Adrenal gland (tissue), 5 donors: ENCODE results near the gene HHIPL1.

ENCODE experiments used
- POLR2A ChIP-seq, 2 donors: fragments of 450-650 bp; IDR thresholded peaks; one replicate each; pipeline ENCODE4 v1.6.1; 2017; ENCODE audit warnings: antibody characterized with exemption in 2 of 2, mild to moderate bottlenecking in 2 of 2, moderate library complexity in 1 of 2
- TF ChIP-seq, protein P1 (sequence below), 6 experiments: fragments of 450-650 bp in 4 of 6; fragments of 200-600 bp in 2 of 6; sonication (generic) in 1 of 6; IDR thresholded peaks; 1 replicate in 5 of 6; 2 replicates in 1 of 6; pipeline versions ENCODE4 v1.5.1 to v1.8.0; 2016 to 2021; ENCODE audit warnings: antibody characterized with exemption in 6 of 6, mild to moderate bottlenecking in 2 of 6, moderate library complexity in 1 of 6
- donor health status: DM: no; HTN: no; CAD: no.

DNA sequence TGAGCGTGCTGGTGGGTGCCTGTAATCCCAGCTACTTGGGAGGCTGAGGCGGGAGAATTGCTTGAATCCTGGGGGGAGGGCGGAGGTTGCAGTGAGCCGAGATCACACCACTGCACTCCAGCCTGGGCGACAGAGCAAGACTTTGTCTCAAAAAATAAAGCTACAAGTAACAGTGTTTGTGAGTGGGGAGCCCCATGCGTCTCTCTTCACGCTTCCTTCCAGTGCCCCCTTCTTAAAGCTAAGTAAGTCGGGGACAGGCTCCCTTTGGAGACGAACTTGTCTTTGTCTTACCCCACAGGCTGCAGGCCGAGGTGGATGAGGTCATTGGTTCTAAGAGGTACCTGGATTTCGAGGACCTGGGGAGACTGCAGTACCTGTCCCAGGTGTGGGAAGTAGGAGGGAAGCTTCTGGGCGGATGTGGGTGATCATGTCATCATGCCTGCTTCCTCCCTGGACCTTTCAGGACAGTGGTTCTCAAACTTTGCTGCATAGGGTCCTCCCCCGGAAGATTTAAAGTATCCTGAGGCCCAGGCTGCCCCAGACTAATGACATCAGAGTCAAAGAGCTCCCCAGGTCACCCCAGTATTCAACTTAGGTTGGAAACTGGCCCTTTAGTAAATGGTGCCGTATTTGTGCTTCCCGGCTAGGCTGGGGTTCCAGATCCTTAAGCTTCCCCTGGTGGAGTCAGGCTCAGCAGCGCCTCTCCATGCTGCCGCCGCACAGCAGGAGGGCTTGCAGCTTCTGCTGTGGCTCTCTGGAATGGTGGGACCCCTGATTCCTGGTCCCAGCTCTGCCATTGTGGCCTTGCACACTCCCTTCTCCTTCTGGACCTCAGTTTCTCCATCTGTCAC, 76.2 kb downstream of the HHIPL1 start:
- TF ChIP-seq, protein P1, sequence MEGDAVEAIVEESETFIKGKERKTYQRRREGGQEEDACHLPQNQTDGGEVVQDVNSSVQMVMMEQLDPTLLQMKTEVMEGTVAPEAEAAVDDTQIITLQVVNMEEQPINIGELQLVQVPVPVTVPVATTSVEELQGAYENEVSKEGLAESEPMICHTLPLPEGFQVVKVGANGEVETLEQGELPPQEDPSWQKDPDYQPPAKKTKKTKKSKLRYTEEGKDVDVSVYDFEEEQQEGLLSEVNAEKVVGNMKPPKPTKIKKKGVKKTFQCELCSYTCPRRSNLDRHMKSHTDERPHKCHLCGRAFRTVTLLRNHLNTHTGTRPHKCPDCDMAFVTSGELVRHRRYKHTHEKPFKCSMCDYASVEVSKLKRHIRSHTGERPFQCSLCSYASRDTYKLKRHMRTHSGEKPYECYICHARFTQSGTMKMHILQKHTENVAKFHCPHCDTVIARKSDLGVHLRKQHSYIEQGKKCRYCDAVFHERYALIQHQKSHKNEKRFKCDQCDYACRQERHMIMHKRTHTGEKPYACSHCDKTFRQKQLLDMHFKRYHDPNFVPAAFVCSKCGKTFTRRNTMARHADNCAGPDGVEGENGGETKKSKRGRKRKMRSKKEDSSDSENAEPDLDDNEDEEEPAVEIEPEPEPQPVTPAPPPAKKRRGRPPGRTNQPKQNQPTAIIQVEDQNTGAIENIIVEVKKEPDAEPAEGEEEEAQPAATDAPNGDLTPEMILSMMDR (IDR thresholded peaks at IDR 0.05) = no peak
- TF ChIP-seq POLR2A (IDR thresholded peaks at IDR 0.05) = no peak
